Measurements from ENCODE around the gene ELL2.

The ELL2 gene

DNA sequence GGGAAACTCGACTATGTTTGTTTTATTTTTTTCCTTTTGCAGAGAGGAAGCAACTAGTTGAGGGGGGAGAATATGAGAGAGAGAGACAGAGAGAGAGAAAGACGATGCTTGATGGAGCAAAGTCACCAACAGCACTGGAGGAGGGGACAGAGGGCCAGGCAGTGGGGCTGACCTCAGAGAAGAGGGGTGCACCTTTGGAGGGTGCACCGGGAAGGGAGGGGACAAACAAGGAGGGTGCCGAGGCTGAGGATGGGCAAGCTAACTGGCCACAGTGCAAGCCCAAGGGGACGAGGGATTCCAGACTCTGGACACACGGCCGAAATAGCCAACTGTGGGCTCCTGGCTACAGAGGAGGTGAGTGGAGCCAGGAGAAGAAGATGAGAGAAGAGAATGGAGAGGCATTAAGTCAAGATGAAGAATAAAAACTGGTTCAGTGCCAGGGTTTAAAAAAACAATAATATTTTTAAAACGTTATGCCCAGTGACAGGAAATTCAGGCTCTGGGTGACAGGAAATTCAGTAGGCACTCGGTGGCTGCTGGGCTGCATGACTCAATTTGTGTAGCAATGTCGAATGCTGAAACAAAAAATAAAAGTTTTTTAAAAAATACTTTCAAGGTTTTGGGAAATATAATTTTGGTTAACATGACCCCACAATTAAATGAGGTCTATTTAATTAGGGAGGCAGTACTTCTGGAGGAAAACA, 125.8 kb downstream of the ELL2 start:
- no peak for DNase-seq
